HuH-7.5 (cell line): ENCODE data around the gene NINL.

Source experiments
- DNase-seq: peaks from one replicate; pipeline ENCODE4 v3.0.0; 2011; ENCODE audit warnings: low spot score

NINL gene

GRCh38 chr20:25408170-25408547, 177.2 kb downstream of the NINL start:
- no peak for DNase-seq

GRCh38 chr20:25407311-25408169, 177.8 kb downstream of the NINL start, which contains the start of gene GINS1:
Gene GINS1 (plus strand): TSS chr20:25407673. CDS start chr20:25407821, 148 bp downstream.
- peak; percentile 93 for DNase-seq
